GM12874 (cell line): Measurements from ENCODE around the gene MRPS18A.

Experiments used
- CTCF ChIP-seq: IDR thresholded peaks from 2 replicates; pipeline ENCODE4 v1.5.1; 2011; ENCODE audit warnings: low read depth, mild to moderate bottlenecking, control low read depth, low read length, moderate library complexity; ENCODE audit not compliant: insufficient read depth

The MRPS18A gene

GRCh38 chr6:43729537-43729936, 41.9 kb upstream of the MRPS18A start:
- TF ChIP-seq CTCF: no peak

- no peak for TF ChIP-seq CTCF
These were observed 41.0 kb upstream of the MRPS18A start for GRCh38 chr6:43728586-43728985.

GRCh38 chr6:43727634-43728033, 40.0 kb upstream of the MRPS18A start:
- TF ChIP-seq CTCF: no peak

- no peak for TF ChIP-seq CTCF
These were observed 38.3 kb upstream of the MRPS18A start for GRCh38 chr6:43725643-43726580.

- no peak for TF ChIP-seq CTCF
These were observed 37.5 kb upstream of the MRPS18A start for GRCh38 chr6:43724914-43725642.

GRCh38 chr6:43724354-43724753, 36.8 kb upstream of the MRPS18A start:
- no peak for TF ChIP-seq CTCF

GRCh38 chr6:43723737-43724295, 36.2 kb upstream of the MRPS18A start:
- TF ChIP-seq CTCF: peak; percentile 85
